NCI-H2029 treated with DMSO at 0.1 percent for 48 hours (cell line): Measurements from ENCODE around the gene TP63.

ENCODE experiments used
- DNase-seq: peaks from one replicate; lab custom pipeline; 2025; lab: John Stamatoyannopoulos, UW

Gene TP63

DNA sequence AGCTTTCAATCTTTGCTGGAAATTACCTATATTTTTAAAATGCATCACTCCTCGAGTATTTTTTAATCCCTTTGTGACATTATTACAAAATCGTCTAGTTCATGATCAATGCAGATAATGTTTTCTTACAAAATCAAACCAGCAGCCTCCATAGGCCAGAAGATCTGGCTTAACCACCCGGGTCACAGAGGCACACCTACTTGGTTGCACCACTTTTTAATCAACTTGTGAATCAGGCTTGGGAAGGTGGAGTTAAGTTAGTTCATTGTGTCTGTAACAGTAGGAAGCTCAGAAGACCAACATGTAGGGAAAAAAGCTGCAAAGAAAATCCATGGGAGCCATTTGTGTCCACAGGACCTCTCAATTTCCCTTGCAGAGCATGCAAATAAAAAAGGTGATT, 148.0 kb downstream of the TP63 start:
- no peak for DNase-seq

DNA sequence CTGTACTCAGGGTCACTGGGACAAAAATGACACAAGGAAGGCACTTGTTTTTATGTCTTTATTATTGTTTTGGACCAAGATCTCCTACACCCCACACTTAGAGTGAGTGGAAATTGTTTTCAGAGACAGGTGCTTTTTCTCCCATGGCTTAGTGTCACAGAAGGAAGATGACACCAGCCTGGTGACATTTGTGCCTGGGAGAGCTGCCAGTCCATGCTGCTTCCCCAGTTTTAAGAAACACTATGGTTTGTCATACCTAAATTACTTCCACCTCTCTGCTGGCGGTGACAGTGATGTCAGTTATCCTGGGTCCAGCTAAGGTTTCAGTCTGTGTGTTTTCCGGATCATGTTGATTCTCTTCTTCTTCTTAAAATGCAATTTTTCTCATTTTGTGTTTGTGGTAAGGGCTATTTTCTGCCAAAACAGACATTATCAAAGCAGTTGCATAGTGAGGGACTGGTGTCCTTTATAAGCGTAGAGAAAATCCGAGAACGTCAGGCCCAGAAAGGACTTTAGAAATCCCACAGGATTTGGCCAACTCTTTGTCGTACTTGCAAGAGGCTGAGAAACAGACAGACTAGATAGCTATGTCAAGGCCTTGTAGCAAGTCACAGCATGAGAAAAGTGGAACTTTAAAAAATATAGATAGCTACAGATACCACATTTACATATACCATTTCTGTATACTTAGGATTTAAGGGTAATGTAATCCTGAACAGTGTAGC, 149.5 kb downstream of the TP63 start:
- DNase-seq, result no peak

DNA sequence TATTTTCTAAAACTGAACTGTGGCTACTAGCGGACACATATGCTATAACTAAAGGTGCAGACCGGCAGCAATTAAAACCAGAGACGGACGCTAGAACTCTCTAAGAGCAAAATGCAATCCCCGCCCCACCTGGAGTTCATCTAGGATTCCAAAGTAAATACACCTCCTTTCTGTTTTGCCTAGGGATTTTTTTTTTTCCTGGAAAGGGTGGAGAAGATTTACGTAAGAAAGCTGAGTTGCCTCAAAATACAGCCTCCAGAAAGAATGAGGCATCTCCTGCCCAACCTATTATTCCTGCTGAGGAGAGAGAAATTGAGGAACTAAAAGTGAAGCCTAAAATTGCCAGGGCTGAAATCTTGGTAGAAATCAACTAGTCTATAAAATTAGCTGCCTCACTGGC, 150.2 kb downstream of the TP63 start:
- no peak for DNase-seq

DNA sequence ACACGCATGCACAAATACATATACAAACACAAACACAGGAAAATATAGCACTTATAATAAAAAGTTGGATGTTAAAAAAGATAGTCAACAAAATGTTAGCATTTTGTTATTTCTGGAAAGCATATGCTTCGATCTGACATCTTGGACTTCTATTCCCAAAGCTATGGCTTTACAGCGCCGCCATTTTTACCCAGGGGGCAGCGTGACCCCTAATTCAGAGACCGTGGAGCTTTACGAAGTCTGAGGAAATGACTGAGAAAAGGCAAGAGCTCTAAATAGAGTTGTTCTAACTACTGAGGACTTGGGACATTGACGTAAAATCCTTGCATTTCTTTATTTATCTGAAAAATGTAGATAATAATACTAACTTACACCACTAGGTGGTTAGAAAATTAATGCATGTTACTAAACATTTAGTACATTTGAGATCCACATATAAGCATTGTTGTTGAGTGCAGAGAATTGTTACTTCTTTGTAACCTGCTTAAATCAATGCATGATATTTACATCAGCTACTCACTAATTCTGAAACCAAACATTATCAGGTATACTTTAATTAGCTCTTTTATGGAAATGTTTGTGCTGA, 155.4 kb downstream of the TP63 start:
- no peak for DNase-seq

DNA sequence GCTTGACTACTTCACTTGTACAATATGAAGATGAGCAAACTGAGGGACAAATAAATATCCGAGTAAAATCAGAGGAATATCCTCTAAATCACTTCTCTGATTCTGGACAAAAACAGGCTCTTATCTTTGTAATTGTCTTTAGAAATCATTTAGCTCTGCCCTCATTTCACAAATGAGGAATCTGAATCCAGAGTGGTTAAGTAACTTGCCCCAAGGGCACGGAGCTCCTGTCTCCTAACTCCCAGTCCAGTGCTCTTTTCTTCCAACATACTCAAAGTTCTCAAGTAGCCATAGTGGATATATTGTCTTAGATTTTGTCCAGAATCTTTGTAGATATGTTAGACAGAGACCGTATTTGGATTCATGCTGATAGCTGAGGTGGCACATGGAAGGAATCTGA, 156.0 kb downstream of the TP63 start:
- no peak for DNase-seq

DNA sequence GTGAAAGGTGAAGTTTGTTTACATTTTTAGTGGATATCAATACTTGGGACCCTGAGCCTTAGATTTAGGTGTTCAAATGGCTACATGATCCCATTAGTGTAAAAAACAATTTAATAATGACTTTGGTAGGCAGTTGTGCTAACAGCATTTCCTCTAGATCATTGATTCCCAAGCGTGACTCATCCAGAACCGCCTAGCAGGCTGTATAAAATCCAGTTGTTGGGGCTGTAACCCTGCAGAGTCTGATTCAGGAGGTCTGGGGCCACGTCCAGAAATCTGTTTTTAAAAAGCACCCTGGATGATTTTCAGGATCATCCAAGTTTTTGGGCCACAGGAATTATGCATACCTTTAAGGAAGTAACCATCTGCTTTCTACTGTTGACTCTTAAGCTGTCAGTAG, 156.4 kb downstream of the TP63 start:
- no peak for DNase-seq

DNA sequence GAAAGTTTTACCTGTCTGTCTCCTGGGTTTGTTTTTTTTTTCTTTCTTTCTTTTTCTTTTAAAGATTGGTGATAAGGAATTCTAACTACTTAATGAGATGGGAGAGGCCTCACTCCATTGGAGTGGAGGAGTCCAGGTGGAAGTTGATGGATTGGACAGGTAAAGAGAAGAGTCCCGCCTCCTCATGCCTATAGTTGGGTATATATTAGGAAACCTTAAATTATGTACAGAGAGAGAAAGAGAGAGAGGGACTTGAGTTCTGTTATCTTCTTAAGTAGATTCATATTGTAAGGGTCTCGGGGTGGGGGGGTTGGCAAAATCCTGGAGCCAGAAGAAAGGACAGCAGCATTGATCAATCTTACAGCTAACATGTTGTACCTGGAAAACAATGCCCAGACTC, 158.2 kb downstream of the TP63 start:
- no peak for DNase-seq

DNA sequence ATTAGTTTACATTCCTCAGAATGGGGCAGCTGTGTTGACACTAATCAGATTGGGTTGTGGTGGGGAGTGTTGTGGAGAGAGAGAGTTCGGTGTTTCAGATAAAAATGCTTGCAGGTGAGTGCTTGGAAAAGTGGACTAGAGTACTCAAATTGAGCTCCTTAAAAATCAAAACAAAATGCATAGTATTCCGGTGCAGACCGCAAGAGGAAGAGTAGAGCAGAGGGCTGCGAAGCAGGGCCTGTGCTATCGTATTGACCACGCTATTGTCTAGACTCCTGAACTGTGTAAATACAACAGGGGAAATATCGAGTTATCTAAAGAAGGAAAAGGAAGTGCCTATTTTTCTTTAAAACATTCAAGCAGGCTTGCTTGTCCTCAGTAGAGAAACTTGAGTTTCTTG, 159.5 kb downstream of the TP63 start:
- no peak for DNase-seq

DNA sequence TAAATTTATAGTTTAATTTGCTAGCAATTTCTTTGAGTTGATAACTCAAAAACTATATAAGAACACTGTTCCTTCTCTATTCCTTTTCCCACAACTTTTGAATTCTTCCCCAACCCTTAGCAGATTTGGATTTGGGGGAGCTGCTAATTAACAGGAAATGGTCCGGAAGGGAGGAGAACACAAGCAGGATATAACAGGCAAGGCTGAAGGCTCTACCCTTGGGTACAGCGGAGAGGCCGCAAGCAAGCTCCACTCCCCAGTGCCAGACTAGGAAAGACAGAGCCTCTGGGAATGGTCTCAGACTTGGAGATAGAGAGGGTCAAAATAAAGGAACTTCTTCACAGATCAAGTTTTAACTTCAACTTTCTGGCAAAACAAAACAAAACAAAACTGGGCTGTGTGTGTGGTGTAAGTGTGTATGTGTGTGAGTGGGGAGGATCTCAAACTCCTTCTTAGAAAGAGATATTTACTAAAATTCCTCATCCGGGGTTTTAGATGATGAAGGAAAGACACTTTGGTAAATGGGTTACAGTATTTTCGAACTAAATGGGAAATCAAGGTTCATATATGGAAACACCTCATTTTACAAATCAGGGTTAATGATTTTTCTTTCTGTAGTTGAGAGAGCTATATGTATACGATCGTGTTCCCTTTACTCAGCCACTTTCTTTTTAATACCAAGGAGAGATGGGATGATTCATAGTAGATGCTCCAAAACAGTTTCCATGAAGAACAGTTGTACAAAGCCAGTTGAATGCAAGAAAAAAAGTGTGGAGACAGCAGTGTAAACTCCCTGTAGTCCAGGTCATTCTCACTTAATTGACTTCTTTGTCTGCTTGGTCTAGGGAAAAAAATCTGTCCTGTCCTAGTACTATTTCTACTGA, 161.1 kb downstream of the TP63 start:
- DNase-seq, result no peak

DNA sequence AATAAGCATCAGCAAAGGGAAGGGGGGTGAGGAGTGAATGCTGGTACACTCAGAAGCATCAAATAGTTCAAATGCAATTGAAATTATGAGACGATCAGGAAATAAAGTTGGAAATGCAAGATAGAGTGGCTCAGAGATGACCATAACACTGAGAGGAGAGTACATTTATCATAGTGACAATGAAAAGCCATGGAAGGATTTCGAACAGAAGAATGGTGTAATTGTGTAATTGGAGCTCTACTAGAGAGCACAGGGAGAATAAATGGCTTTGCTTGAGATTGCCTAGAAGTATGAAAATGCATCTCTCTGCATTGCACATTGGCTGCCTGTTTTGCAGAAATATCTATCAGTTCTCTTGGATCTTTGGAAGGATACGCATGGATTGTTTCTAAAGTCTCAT, 163.3 kb downstream of the TP63 start:
- no peak for DNase-seq

DNA sequence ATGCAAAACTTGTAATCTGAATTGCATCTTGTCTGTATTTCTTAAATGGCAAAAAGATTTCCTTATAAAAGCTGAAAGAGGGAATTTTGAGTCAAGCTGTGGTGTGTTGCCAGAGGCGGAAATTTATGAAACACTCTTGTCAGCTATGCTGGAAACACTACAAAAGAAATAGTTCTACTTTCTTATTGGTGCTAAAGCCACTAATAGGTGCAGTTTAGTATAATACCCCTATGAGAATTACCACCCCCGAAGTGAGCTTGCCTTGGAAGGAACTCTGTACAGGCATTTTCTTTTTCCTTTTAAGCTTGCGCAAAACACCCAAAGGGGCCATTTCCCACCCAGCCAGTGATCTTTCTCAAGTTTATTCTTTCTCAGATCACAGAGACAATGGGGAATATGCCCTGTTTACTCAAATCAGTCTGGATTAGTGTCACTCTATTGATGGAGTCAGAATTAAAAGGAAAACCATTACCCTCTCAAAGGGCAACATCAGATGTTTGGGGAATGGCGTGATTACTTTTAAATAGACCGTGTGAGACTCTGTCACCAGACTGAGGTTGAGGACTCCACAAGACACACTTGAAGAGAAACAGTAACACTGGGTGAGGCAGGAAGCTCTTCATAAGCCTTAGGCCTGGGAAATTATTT, 166.0 kb downstream of the TP63 start:
- DNase-seq, result no peak

DNA sequence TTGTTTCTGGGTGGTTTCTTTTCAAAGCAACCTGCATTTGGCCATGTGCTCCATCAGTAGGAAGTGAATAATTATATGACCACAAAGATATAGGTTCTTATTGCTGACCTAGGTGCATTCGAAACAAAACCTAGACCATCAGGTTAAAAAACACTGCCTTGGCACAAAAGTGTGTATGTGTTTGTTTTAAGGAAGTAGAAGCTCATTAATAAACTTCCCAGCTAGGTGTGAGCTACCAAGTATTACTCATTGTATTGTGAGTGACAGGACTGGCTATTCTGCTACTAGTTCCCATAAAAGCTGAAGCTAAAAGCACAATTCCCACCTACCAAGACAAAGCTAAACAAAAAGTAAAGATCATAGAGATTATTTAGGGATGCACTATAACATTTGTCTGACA, 168.2 kb downstream of the TP63 start:
- DNase-seq, result no peak

DNA sequence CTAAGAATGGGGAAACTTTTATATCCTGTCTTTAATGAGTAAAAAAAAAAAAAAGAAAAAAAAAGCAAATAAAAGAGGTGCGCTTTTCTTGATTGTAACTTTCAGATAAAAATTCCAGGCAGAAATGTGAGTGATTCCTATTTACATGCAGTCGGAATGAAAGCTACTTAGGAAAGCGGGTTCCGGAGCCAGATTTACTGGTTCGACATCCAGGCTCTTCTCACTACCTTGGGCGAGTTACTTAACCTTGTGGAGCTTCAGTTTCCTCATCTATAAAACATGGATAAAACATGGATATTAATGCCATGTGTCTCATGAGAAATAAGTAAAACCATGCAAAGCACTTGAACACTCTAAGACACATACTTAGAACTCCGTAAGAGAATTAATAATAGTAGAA, 169.2 kb downstream of the TP63 start:
- DNase-seq, result no peak

DNA sequence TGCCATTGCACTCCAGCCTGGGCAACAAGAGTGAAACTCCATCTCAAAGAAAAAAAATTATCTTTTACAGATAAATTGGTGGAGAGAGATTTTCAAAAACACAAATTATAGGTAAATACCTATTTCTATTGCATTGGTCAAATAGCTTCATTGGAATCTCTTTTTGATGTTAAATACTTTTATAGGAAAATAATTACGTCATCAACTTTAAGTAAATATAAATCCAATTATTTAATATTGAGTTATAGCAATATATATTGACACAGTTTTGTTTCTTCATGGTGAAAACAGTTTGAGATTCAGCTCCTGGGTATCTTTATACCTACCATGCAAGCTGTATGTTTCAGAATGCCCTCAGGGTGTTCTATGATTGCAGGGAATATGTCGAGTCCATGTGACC, 172.1 kb downstream of the TP63 start:
- DNase-seq, result no peak

DNA sequence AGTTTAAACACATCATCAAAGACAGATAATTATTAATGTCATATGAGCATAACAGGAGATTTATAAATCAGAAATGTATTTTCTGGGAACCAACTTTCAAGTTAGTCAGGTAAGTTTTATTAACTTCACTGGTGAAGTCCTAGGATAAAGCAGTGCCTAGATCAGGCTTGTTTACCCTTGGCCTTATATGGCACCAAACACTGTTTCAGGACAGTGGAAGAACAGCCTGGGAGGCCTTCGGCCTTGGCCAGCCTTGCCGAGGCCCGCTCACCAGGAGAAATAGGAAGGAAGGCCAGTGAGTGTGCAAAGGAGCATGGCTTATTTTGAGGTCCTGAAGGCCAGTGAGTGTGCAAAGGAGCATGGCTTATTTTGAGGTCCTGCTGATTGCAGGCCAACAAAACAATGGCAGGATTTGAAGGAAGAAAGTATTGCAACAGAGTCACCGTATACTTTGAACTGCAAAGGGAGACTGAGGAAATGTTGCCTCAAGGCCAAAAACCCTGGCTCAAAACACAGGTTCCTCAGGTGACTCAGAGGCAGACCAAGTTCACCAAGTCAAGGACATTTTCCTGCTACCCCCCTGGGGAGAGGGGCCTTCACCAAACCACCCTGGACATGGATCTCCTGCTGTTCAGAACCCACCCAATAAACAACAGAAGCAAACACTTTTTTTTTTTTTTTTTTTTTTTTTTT, 174.3 kb downstream of the TP63 start:
- no peak for DNase-seq

DNA sequence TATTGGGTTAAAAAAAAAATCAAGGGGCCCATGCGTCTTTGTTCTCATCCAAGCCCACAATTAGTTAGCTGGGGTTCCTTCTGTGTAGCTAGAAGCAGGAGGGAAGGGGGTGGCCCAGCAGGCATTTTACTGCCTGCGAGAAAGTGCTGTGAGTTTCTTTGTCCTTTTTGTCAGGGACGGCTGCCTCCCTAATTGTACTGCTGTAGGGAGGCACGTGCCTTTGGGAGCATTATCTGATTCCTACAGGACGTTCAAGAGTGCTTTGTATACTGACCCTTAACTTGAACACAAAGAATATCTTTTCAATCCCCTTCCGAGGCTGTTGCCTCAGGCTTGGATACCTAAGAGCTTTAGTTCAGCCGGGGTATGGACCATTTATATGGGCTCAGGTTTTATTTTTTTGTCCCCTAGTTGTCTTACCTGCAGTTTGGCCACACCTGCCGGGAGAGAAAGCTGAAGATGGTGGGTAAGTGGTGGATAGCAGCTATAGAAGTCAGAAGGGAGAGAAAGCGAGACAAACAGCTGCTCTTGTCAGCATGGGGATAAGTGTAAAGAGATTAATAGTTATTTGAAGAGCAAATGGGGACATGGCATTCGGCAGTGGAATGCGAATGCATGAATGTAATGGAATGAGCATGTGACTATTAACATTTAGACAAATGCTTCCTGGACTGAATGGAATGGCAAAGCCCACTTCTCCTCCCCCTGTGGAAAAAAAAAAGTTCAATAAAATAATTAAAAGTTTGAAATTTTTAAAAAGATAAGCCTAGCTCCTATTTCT, 175.2 kb downstream of the TP63 start:
- DNase-seq, result no peak

DNA sequence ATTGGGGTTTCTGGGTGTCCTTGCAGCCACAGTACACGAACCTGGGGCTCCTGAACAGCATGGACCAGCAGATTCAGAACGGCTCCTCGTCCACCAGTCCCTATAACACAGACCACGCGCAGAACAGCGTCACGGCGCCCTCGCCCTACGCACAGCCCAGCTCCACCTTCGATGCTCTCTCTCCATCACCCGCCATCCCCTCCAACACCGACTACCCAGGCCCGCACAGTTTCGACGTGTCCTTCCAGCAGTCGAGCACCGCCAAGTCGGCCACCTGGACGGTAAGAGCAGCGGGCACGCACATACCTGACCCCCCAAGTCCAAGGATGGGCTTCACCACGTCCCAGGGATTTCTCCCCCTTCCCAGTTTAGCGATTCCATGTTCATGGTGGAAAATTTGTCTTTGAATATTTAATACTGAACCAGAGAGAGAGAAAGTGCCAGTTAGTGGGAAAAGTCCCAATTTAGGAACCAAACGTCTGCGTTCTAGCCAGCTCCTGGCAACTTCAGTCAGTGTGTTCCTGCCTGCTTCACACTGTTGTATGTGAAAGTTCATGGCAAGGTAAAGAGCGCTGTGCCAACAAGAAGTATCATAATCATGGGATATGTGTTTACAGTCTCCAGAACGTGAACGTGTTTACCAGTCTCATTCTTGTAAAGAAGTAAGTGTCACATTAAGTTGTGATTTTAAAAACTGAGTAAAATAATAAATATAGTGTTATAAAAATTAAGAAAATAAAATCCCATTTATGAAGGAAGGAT, 177.2 kb downstream of the TP63 start:
- DNase-seq, result no peak

DNA sequence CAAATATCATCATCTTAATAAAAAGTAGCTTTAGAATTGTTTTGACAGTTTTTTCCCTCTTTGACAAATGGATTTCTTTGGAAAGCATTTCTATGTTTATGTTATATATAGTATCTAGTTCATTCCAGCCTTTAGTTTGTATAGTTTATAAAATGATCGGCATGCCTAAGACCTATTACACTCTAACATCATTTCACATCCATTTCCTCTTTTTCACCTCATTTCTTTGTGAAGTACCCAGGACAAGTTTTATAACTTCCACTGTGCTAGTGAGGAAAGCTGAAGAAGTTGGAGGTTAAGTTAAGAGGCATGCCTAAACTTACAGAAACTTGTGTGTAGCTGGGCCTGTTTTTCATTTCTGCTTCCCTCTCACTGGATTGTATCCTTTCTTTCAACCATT, 178.4 kb downstream of the TP63 start:
- DNase-seq, result no peak

DNA sequence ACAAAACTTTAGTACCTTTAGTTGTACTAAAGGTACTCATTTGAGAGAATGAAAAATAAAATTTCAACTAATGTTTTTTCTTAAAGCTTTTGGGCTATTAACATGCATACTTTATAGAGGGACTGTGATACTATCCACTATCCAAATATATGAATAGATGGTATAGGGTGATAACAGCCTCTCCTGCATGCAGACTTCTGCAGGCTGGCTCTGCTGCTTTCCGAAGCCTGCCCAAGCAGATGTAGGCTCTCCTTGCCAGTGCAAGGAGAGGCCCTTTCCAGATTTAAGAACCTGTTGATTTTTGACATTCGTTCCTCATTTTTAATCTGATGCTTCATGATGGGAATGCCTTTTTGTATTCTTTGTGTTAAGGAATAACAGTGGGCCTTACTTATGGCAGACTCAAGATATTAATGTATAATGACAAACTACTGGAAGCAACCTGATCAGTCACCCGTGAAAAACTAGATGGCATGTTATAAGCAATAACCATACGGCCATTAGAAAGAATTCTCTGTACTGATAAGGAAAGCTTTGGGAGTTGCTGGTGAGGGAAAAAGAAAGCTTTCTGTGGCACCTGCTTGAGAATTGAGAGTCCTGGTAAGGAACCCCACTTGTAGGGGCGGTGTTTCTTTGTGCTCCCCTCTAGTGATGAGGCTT, 181.7 kb downstream of the TP63 start:
- DNase-seq, result no peak

DNA sequence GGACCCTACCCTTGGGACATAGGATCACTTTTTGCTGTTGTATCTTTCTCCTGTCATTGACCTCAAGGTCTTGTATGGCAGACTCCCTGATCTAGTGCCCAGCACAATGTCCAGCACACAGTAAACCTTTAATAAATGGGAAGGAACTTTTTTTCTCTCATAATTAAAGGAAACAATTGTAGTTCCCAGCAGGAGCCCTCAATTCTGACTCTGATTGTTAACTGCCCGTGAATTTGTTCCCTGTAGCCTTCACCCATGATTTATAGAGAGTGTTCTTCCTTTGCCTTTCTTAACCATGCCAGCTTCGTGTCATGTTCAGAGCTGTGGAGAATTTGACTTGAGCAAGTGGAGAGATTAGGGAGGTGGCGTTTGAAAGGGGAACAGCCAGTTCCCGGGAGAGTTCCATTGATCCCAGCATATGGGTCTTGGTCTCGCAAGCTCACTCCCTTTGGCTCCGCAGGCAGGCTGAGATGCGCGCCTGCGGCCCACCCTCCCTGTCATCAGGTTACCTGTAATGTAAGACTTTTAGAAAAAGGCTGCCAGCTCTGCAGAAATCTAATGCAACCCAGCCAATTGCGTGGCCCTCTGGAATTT, 182.6 kb downstream of the TP63 start:
- DNase-seq, result no peak
